Breast epithelium (tissue), 3 donors: ENCODE measurements around the gene ZCCHC17.

Experiments used
- POLR2AphosphoS5 ChIP-seq, 3 donors: sonication (generic); formaldehyde crosslinking; IDR thresholded peaks; one replicate each; pipeline ENCODE4 v1.6.1; 2017; ENCODE audit warnings: antibody characterized with exemption in 3 of 3
- TF ChIP-seq, protein P1 (sequence below), 3 donors: fragments of 450-650 bp; IDR thresholded peaks; one replicate each; pipeline ENCODE4 v1.5.1; 2016 to 2017; ENCODE audit warnings: antibody characterized with exemption in 3 of 3, mild to moderate bottlenecking in 3 of 3, moderate library complexity in 3 of 3

DNA sequence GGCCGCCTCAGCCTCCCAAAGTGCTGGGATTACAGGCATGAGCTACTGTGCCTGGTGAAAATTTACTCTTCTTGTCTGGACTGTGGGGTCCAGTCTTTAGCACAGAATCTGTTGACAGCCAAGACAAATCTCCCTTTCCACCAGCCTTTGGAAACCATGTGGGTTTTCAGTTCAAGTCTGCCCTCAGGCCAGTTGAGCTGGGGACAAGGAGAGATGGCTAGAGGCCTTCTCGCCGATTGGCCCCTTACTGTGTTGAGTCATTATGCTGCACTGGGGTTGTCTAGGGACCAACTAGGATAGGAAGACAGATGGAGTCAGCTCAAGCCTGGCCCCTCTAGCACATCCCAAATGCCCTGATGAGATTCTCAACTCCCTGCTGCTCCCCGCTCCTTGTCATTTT lies 48.6 kb upstream of the ZCCHC17 start:
- no peak for TF ChIP-seq POLR2AphosphoS5 (IDR thresholded peaks at IDR 0.05)
- TF ChIP-seq, protein P1, sequence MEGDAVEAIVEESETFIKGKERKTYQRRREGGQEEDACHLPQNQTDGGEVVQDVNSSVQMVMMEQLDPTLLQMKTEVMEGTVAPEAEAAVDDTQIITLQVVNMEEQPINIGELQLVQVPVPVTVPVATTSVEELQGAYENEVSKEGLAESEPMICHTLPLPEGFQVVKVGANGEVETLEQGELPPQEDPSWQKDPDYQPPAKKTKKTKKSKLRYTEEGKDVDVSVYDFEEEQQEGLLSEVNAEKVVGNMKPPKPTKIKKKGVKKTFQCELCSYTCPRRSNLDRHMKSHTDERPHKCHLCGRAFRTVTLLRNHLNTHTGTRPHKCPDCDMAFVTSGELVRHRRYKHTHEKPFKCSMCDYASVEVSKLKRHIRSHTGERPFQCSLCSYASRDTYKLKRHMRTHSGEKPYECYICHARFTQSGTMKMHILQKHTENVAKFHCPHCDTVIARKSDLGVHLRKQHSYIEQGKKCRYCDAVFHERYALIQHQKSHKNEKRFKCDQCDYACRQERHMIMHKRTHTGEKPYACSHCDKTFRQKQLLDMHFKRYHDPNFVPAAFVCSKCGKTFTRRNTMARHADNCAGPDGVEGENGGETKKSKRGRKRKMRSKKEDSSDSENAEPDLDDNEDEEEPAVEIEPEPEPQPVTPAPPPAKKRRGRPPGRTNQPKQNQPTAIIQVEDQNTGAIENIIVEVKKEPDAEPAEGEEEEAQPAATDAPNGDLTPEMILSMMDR (IDR thresholded peaks at IDR 0.05): no peak
